Testis (tissue), 3 donors: ENCODE data around the gene ALPK3. TPM values are rescaled to one million over a fixed set of nuclear protein-coding genes. Genes with fewer than 3 reads are reported as not detected.

Source experiments
- DNase-seq: peaks from one replicate; pipeline ENCODE4 v3.0.0-alpha.2; 2019
- H3K27ac ChIP-seq, 2 donors: fragments of 200-600 bp; sonication (generic); one replicate each; pipeline ENCODE4 v1.5.1; 2019
- H3K27me3 ChIP-seq: fragments of 200-600 bp; sonication (generic); one replicate; pipeline ENCODE4 v1.5.1; 2019
- H3K36me3 ChIP-seq: fragments of 200-600 bp; sonication (generic); one replicate; pipeline ENCODE4 v1.5.1; 2017; ENCODE audit warnings: low read depth; ENCODE audit errors: missing control alignments
- H3K4me1 ChIP-seq: fragments of 200-600 bp; sonication (generic); one replicate; pipeline ENCODE4 v1.5.1; 2019
- H3K4me3 ChIP-seq, 2 donors: fragments of 200-600 bp; sonication (generic); one replicate each; pipeline ENCODE4 v1.5.1; 2017 to 2019
- H3K9me3 ChIP-seq: fragments of 200-600 bp; sonication (generic); one replicate; pipeline ENCODE4 v1.5.1; 2017
- POLR2A ChIP-seq: fragments of 450-650 bp; IDR thresholded peaks from one replicate; pipeline ENCODE4 v1.6.1; 2017; ENCODE audit warnings: antibody characterized with exemption, mild to moderate bottlenecking, moderate library complexity
- WGBS, 2 donors: methylation state at CpG; one replicate each; pipeline ENCODE4 v1.1.5; 2018; 5-methylcytosine and 5-hydroxymethylcytosine counted together
- intact Hi-C: fragments of 100-400 bp; cut with DNase I; formaldehyde crosslinking; loops from one replicate; pipeline ENCODE4 v1.15.1; 2023; ENCODE audit warnings: low total_unique reads
- polyA plus RNA-seq: library from polyadenylated mRNA; stranded (reverse); fragments of 350-450 nt; fragmentation: Illumina TruSeq; extraction: RNeasy Lipid Tissue Mini Kit (QIAGEN cat#74804); gene quantifications from one replicate; pipeline ENCODE4 v1.2.3, GENCODE V29; 2014; ENCODE audit warnings: low read depth, low replicate concordance; ENCODE audit not compliant: insufficient read depth
- total RNA-seq, 2 donors: library from RNA; depleted of rRNA; stranded (reverse); fragments of >200 nt; gene quantifications; one replicate each; pipeline ENCODE4 v1.2.3, GENCODE V29; 2016
- TF ChIP-seq, protein P1 (sequence below), 3 experiments: fragments of 450-650 bp in 2 of 3; fragments of 200-600 bp in 1 of 3; sonication (generic) in 1 of 3; IDR thresholded peaks; one replicate each; pipeline ENCODE4 v1.5.1; 2016 to 2019; ENCODE audit warnings: antibody characterized with exemption in 3 of 3, mild to moderate bottlenecking in 2 of 3, moderate library complexity in 1 of 3

ALPK3 gene
- total and polyA plus RNA-seq, 3 donors from 2014 or later, result 3.0 to 5.0 (median 4.1) TPM

- no peak overlapping the region for H3K4me3 ChIP-seq
- no peaks in the 10 kb centered on the region for H3K36me3 ChIP-seq
- TF ChIP-seq, protein P1, sequence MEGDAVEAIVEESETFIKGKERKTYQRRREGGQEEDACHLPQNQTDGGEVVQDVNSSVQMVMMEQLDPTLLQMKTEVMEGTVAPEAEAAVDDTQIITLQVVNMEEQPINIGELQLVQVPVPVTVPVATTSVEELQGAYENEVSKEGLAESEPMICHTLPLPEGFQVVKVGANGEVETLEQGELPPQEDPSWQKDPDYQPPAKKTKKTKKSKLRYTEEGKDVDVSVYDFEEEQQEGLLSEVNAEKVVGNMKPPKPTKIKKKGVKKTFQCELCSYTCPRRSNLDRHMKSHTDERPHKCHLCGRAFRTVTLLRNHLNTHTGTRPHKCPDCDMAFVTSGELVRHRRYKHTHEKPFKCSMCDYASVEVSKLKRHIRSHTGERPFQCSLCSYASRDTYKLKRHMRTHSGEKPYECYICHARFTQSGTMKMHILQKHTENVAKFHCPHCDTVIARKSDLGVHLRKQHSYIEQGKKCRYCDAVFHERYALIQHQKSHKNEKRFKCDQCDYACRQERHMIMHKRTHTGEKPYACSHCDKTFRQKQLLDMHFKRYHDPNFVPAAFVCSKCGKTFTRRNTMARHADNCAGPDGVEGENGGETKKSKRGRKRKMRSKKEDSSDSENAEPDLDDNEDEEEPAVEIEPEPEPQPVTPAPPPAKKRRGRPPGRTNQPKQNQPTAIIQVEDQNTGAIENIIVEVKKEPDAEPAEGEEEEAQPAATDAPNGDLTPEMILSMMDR (IDR thresholded peaks at IDR 0.05), result no peak
- no peak for TF ChIP-seq POLR2A
- no peaks in the 10 kb centered on the region for H3K9me3 ChIP-seq
- peaks cover 21% of the 10 kb centered on the region for H3K4me1 ChIP-seq
- no peak overlapping the region for H3K27ac ChIP-seq
- DNase-seq, result no peak
- 94% methylated on average over 2 of the region's 2 CpGs; no CpG with 5 or more reads in 1 of the 2 donors for WGBS, 2 donors
- no peaks in the 10 kb centered on the region for H3K27me3 ChIP-seq
- intact Hi-C loops, result no loop called here
Observed at GRCh38 chr15:84819791-84820190, 2.6 kb downstream of the ALPK3 start.

- H3K27me3 ChIP-seq, result no peaks in the 10 kb centered on the region
- H3K4me1 ChIP-seq, result peaks cover 21% of the 10 kb centered on the region
- no peak for DNase-seq
- no peaks in the 10 kb centered on the region for H3K36me3 ChIP-seq
- intact Hi-C loops, result no loop called here
- WGBS, 2 donors, result 44 to 56% methylated on average over 8 of the region's 8 CpGs
- TF ChIP-seq, protein P1 (IDR thresholded peaks at IDR 0.05), result no peak
- TF ChIP-seq POLR2A, result no peak
- H3K4me3 ChIP-seq, result no peak overlapping the region
- H3K9me3 ChIP-seq, result no peaks in the 10 kb centered on the region
- no peak overlapping the region for H3K27ac ChIP-seq
Observed at GRCh38 chr15:84821501-84822021, 4.4 kb downstream of the ALPK3 start.

GRCh38 chr15:84822653-84823281 lies 5.6 kb downstream of the ALPK3 start:
- no peak overlapping the region for H3K27ac ChIP-seq
- H3K4me1 ChIP-seq, result peaks cover 18% of the 10 kb centered on the region
- TF ChIP-seq POLR2A, result no peak
- TF ChIP-seq, protein P1 (IDR thresholded peaks at IDR 0.05), result no peak
- DNase-seq, result no peak
- intact Hi-C loops, result no loop called here
- H3K4me3 ChIP-seq, result no peak overlapping the region
- WGBS, 2 donors, result 90 to 92% methylated on average over 3 to 4 of the region's 4 CpGs
- H3K27me3 ChIP-seq, result no peaks in the 10 kb centered on the region
- no peaks in the 10 kb centered on the region for H3K36me3 ChIP-seq
- H3K9me3 ChIP-seq, result no peaks in the 10 kb centered on the region

DNA sequence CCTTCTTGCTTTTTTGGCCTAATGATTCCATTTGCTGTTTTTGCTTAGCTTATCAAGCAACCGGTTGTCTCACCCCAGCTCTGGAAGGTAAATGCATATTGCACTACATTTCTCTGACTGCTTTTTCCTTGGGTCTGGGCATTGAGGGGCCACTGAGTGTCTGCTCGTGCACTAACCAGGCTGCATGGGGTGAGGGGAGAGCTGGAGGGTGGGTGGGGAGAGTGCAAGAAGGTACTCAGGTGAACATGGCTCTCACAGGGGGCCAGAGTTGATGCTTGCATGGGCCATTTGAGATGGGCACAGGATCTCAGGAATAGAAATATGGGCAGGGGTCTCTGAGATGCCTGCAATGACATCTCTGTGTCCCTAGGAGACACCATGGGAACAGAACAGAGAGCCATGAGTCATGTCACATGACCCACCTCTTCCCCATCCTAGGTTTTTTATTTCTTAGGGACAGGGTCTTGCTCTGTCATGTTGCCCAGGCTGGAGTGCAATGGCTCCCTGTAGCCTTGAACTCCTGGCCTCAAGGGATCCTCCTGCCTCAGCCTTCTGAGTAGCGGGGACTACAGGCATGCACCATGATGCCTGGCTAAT lies 6.2 kb downstream of the ALPK3 start:
- H3K27ac ChIP-seq, result no peak overlapping the region

More for the DNA sequence above, 6.2 kb downstream of the ALPK3 start:
- H3K36me3 ChIP-seq, result no peaks in the 10 kb centered on the region
- 73 to 87% methylated on average over 3 of the region's 3 CpGs for WGBS, 2 donors
- no peak for DNase-seq
- no peak overlapping the region for H3K4me3 ChIP-seq
- H3K27me3 ChIP-seq, result no peaks in the 10 kb centered on the region
- TF ChIP-seq, protein P1 (IDR thresholded peaks at IDR 0.05), result no peak
- TF ChIP-seq POLR2A, result no peak
- intact Hi-C loops, result no loop called here
- no peaks in the 10 kb centered on the region for H3K9me3 ChIP-seq
- peaks cover 17% of the 10 kb centered on the region for H3K4me1 ChIP-seq
